22Rv1 (cell line): ENCODE results near the gene SPINK4.

Experiments
- ZFX ChIP-seq: fragments of 450-650 bp; IDR thresholded peaks from 2 replicates; pipeline ENCODE4 v1.6.1; 2017; ENCODE audit warnings: antibody characterized with exemption, borderline replicate concordance
- TF ChIP-seq, protein P1 (sequence below): fragments of 450-650 bp; IDR thresholded peaks from 2 replicates; pipeline ENCODE4 v1.5.1; 2017; ENCODE audit warnings: mild to moderate bottlenecking

DNA sequence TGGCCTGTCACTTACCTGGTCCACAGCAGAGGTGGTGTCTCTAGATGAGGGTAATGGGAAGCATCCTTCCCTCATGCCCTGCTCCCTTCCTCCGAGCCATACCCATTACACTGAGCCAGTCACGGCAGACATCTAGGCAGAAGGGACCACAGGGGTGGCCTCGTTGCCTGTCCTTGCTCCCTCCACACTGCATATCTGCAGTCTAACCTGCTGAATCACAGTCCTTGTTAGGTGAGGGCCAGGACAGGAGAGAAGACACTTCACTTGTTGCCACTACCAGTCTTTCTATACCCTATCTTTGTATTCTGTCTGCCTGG, 18.4 kb upstream of the SPINK4 start:
- TF ChIP-seq, protein P1, sequence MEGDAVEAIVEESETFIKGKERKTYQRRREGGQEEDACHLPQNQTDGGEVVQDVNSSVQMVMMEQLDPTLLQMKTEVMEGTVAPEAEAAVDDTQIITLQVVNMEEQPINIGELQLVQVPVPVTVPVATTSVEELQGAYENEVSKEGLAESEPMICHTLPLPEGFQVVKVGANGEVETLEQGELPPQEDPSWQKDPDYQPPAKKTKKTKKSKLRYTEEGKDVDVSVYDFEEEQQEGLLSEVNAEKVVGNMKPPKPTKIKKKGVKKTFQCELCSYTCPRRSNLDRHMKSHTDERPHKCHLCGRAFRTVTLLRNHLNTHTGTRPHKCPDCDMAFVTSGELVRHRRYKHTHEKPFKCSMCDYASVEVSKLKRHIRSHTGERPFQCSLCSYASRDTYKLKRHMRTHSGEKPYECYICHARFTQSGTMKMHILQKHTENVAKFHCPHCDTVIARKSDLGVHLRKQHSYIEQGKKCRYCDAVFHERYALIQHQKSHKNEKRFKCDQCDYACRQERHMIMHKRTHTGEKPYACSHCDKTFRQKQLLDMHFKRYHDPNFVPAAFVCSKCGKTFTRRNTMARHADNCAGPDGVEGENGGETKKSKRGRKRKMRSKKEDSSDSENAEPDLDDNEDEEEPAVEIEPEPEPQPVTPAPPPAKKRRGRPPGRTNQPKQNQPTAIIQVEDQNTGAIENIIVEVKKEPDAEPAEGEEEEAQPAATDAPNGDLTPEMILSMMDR, result no peak
- no peak for TF ChIP-seq ZFX
